Measurements from ENCODE around the gene PDE8B. TPM values are rescaled to one million over a fixed set of nuclear protein-coding genes. Genes with fewer than 3 reads are reported as not detected.

Gene PDE8B
- total RNA-seq (2014; rRNA removed; shearing (Covaris generic)) = 0.07 and 0.39 TPM in 2 replicates

GRCh38 chr5:77210091-77210963, at the start of gene PDE8B:
TSS of gene PDE8B (plus strand) at chr5:77210680. CDS start at chr5:77210926, 246 bp downstream.
- no peak for DNase-seq (ENCODE audit: low read depth)

- no peak for DNase-seq (ENCODE audit: low read depth)
These were observed 47.0 kb upstream of the PDE8B start for GRCh38 chr5:77163453-77163852.

- DNase-seq (ENCODE audit: low read depth) = no peak
These were observed 43.4 kb upstream of the PDE8B start for GRCh38 chr5:77167063-77167462.

- DNase-seq (ENCODE audit: low read depth) = peak; percentile 87
These were observed 42.8 kb upstream of the PDE8B start for GRCh38 chr5:77167695-77168121.

- peak; percentile 68 for DNase-seq (ENCODE audit: low read depth)
These were observed 42.2 kb upstream of the PDE8B start for GRCh38 chr5:77168161-77168878.

GRCh38 chr5:77168879-77169244, 41.6 kb upstream of the PDE8B start:
- DNase-seq (ENCODE audit: low read depth) = peak; percentile 63

- DNase-seq (ENCODE audit: low read depth) = no peak
These were observed 40.1 kb upstream of the PDE8B start for GRCh38 chr5:77170196-77170890.

- no peak for DNase-seq (ENCODE audit: low read depth)
These were observed 39.2 kb upstream of the PDE8B start for GRCh38 chr5:77171141-77171910.

- no peak for DNase-seq (ENCODE audit: low read depth)
These were observed 37.7 kb upstream of the PDE8B start for GRCh38 chr5:77172713-77173328.

GRCh38 chr5:77174526-77174925, 36.0 kb upstream of the PDE8B start:
- DNase-seq (ENCODE audit: low read depth) = no peak

- DNase-seq (ENCODE audit: low read depth) = no peak
These were observed 35.2 kb upstream of the PDE8B start for GRCh38 chr5:77175231-77175630.

GRCh38 chr5:77176429-77176828, 34.1 kb upstream of the PDE8B start:
- no peak for DNase-seq (ENCODE audit: low read depth)

GRCh38 chr5:77177576-77177975, 32.9 kb upstream of the PDE8B start:
- no peak for DNase-seq (ENCODE audit: low read depth)

- DNase-seq (ENCODE audit: low read depth) = no peak
These were observed 30.1 kb upstream of the PDE8B start for GRCh38 chr5:77180167-77181081.

GRCh38 chr5:77181173-77181572, 29.3 kb upstream of the PDE8B start:
- DNase-seq (ENCODE audit: low read depth) = no peak

GRCh38 chr5:77181596-77182304, 28.7 kb upstream of the PDE8B start:
- no peak for DNase-seq (ENCODE audit: low read depth)

GRCh38 chr5:77182367-77182766, 28.1 kb upstream of the PDE8B start:
- DNase-seq (ENCODE audit: low read depth) = no peak

- DNase-seq (ENCODE audit: low read depth) = no peak
These were observed 23.7 kb upstream of the PDE8B start for GRCh38 chr5:77186652-77187370.

- no peak for DNase-seq (ENCODE audit: low read depth)
These were observed 21.1 kb upstream of the PDE8B start for GRCh38 chr5:77189421-77189820.

Data from M059J (cell line).